Left renal pelvis (tissue), 4 donors: ENCODE measurements around the gene RAP1GAP2. TPM values are rescaled to one million over a fixed set of nuclear protein-coding genes. Genes with fewer than 3 reads are reported as not detected.
"Not testable (repeated sequence)": the region's sequence is repeated elsewhere in the genome, so short reads cannot be mapped to it uniquely, and the experiment has no call there.

ENCODE experiments used
- DNase-seq, 4 donors: peaks; one replicate each; pipeline ENCODE4 v3.0.0-alpha.2; 2013; ENCODE audit warnings: low read depth in 4 of 4, low spot score in 3 of 4
- polyA plus RNA-seq, 4 donors: library from polyadenylated mRNA; unstranded; fragments of 120-200 nt; gene quantifications; one replicate each; pipeline ENCODE4 v1.2.1, GENCODE V29; 2013; ENCODE audit not compliant: insufficient read length in 4 of 4

RAP1GAP2 gene
- polyA plus RNA-seq, 4 donors = 1.7 to 28.5 (median 24.1) TPM

DNA sequence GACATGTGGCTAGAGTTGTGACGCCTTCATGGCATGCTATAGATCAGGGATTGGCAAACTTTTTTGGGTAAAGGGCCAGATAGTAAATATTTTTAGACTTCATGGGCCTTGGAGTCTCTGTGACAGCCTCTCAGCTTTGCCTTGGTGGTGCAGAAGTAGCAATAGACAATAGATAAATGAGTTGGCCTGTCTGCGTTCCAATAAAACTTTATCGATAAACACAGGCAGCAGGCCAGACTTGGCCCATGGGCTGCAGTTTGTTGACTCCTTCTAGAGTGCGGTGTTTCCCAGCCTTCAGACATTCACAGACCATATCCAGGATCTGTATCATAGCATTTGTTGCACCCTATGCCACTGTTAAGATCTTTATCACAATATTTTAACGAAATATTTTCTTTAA, 190.7 kb downstream of the RAP1GAP2 start:
- DNase-seq = no peak

DNA sequence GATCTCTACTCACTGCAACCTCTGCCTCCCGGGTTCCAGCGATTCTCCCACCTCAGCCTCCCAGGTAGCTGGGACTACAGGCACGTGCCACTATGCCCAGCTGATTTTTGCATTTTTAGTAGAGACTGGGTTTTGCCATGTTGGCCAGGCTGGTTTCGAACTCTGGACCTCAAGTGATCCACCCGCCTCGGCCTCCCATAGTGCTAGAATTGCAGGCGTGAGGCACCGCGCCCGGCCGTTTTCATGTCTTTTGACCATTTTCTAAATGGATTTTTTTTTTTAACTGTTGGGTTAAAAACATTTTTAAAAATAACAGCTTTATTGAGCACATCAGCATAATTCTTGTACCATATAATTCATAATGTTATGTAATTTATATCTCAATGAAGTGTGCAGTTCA, 193.2 kb downstream of the RAP1GAP2 start:
- DNase-seq = not testable (repeated sequence)

DNA sequence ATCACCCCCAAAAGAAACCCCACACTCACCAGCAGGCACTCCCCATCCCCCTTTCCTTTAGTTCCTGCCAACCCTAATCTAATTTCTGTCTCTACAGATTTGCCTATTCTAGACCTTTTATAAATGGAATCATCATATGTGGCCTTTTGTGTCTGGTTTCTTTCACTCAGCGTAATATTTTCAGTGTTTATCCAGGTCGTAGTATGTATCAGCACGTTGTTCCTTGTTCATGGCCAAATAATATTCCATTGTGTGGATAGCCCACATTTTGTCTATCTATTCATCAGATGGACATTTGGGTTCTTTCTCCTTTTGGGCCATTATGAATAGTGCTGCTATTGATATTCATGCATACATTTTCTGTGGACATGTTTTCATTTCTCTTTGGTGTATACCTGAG, 193.6 kb downstream of the RAP1GAP2 start:
- DNase-seq = no peak

DNA sequence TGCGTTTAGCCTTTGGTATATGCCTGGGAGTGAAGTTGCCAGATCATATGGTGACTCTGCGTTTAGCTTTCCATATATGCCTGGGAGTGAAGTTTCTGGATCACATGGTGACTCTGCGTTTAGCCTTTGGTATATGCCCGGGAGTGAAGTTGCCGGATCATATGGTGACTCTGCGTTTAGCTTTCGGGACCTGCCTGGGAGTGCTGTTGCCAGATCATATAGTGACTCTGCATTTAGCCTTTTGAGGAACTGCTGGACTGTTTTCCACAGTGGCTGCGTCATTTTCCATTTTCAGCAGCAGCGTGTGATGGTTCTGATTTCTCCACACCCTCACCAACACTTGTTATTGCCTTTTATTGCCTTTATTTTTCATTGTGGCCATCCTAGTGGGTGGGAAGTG, 194.2 kb downstream of the RAP1GAP2 start:
- no peak for DNase-seq

DNA sequence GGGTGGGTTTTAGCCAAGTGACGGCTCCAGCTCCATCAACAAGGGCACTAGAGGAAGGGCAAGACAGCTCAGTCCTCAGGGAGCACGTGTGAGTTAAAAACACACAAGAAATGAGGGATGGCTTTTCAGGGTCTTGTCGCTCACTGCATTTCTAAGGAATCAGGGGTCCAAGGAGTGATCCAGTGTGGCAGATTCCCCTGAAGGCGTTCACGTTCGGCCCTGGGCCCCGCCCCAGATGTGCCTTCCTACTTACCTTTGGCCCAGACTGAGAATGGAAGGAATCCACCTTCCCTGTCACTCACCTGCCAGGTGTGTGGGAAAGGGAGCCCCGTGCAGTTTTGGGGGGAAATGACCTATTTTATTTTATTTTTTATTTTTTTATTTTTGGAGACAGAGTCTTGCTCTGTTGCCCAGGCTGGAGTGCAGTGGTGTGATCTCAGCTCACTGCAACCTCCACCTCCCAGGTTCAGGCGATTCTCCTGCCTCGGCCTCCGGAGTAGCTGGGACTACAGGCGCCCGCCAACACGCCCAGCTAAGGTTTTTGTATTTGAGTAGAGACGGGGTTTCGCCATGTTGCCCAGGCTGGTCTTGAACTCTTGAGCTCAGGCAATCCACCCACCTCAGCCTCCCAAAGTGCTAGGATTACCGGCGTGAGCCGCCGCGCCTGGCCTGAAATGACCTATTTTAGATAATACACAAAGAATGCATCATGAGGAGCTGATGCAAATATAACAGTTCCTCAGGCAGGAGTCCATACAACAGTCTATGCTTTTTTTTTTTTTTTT, 195.3 kb downstream of the RAP1GAP2 start:
- not testable (repeated sequence) for DNase-seq

DNA sequence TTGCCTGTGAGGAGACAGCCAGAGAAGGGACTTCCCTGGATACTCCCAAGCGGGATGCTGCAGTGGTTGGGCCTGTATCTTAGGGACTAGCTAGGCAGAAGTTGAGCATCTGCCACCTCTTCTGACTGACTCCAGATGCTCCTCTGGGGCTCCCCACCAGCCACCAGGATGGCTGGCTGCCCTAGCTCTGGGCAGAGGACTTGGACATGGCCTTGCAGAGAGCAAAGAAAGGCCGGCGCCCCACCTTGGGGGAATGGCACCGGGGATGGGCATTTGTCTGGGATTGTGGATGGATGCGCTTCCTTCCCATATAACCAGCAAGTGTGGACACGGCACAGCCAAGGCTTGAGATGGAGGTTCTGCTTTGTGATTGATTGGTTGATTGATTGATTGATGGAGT, 198.2 kb downstream of the RAP1GAP2 start:
- DNase-seq = no peak

DNA sequence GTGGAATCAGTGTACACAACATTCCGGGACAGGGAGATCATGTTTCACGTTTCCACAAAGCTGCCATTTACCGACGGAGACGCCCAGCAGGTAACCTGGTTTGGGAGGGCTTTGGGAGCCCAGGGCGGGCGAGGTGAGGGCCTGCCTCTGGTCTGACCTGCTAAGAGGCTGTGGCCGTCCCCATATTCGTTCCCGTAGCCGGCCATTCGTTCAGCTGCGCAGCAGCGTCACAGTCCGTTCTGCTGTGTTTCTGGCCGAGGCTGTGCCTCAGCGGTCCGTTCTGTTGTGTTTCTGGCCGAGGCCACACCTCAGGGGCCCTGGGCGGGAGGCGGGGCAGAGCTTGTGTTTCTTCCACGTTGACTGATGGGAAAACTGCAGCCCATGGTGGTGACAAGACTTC, 199.1 kb downstream of the RAP1GAP2 start:
- no peak for DNase-seq

DNA sequence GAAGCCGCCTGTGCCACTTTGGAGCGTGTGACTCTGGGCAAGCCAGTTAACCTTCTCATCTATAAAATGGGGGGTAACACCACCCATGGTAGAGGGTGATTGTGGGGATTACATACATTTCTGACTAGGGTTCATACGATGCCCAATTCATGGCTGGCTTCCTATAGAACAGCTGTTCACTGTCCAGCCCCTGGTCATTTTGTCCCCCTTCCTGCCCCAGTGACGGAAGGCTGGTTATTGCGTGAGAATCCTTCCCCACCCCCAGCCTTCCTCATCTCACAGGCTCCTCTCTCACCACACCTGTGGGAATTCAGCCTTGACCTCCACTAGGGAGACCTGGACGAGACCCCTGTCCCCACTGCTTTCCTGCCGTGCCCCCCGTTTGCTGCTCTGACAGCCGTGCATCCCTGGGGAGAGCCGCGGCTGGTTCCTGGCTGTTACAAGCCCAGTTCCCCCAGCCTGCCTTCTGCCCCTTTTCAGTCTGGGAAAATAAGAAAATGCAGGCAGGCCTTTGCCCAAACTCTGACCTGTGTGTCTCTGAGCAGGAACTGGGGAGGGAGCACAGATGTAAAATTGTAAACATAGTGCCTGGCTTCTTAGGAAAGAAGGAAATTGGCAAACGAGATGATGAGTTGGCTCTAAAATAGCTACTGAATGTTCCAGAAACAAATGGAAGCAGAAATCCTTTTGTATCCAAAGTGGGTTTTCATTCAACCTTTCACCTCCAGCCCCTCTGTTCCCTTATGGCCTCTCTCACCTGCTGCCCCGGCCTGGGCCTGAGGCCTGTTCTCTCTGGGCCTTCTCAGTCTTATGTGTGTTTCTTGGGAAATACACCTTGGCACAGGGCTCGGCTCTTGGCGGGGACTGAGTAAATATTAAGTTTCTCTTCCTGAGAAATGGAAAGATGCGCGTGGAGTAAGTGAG, 199.9 kb downstream of the RAP1GAP2 start:
- no peak for DNase-seq

DNA sequence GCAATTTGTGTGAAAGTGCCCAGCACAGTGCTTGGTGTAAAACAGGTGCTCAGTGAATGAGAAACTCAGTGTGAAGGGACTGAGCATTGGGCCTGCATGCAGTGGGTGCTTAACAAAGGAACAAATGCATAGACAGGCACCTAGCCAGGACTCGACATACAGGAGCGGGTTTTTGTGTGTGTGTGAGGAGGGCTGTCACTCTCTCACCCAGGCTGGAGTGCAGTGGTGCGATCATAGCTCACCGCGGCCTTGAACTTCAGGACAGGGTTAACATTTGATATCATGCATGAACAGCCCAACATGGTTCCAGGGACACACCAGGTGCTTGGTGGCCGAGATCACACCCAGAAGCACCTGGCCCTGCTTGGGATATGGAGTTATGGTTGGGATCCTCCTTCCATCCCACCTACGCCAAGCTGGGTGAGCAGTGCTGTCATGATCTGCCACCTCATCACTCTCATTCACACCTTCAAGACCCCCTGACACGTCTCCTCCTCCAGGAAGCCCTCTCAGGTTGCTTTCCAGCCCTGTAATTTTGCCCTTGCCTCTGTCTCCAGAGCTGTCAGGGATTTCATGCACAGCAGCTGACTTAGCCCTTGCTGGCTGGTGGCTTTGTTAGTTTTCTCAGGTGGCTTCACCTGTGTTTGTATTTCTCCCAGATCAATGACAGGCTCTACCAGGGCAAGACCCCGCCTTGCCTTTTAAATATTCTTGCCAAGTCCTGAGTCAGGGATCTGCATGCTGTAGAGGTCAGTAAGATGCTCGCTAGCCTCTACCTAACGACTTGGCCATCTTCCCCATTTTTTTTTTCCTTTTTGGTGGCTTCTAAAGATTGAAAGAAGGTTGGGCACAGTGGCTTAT, 200.8 kb downstream of the RAP1GAP2 start:
- DNase-seq = no peak

DNA sequence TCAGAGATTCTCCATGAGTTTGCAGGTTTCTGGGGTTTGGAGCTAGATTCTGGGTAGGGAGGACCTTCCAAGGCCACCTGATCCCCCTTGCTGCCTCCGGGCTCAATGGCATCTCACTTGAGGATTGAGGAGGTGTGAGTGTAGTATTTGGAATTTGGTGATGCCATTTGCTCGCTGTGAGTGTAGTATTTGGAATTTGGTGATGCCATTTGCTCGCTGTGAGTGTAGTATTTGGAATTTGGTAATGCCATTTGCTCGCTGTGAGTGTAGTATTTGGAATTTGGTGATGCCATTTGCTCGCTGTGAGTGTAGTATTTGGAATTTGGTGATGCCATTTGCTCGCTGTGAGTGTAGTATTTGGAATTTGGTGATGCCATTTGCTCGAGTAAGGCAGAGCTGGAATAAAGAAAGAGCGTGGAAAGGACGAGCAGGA, 202.2 kb downstream of the RAP1GAP2 start:
- DNase-seq = not testable (repeated sequence)

DNA sequence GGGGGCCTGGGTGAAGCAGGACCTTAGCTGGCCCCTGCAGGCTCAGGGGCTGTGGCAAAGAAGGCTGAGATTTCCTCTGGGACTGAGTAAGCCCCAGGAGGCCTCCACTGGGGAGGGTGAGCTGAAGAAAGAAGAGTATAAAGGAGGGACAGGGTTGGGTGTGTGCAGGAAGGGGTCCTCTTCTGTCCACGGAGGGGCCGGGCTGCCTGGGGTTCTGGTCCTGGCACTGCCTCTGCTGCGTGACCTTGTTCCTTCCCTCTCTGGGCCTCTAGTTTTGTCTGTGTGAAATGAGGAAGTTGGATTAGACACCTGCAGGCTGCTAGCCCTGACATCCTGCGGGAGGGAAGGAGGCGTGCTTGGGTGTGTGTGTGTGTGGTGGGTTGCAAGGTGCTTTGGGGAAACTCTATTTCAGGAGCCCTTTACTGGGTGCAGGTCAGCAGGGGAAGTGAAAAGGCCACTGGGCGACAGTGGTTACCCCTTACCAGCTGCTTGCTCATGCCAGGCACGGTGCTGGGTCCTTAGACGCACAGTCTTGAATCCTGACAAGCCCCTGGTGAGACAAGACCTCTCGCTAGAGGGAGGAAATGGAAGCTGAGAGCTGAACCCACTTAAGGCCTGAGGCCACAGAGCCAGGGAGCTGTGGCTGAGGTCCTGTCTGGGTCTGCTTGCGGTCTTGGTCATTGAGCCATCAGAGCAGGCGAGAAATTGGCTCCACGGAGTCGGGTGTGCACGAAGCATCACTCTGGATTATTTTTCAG, 206.5 kb downstream of the RAP1GAP2 start:
- no peak for DNase-seq

DNA sequence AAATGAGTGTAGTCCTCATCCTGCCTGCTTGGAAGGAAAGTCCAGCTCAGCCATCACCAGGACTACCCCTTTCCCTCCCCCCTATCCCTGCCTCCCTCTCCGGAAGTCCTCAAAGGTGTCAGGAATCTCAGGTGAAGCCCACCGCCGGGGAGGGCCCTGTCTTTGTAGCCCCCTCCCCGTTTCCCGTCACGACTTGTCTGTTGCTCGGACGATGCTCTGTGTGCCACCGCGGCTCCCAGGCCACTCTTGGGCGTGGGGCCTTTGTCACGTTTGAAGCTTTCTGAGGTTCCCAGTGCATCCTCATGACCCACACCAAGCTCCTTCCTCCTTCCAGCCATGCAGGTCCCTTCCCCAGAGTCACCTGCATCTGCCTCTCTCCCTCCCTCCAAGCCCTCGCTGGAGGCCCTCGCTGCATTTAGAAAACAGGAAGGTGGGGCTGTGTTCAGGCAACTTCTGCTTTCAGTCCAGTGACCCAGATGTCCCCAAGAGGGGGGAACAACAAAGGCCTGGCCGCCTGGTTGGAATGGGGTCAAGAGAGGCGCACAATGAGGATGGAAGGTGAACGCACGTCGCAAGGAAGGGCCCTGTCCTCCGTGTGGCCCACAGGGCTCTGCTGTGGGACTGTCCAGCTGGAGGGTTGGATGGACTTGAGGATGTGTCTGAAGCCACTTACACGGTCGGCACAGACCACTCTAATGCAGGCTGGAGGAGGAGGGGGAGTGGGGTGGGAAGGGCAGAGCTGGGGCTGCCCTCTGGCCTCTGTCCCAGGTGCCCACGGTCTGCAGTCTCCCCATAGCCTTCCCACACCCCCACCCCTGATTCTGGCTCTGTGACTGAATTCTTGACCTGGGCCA, 207.3 kb downstream of the RAP1GAP2 start:
- no peak for DNase-seq

DNA sequence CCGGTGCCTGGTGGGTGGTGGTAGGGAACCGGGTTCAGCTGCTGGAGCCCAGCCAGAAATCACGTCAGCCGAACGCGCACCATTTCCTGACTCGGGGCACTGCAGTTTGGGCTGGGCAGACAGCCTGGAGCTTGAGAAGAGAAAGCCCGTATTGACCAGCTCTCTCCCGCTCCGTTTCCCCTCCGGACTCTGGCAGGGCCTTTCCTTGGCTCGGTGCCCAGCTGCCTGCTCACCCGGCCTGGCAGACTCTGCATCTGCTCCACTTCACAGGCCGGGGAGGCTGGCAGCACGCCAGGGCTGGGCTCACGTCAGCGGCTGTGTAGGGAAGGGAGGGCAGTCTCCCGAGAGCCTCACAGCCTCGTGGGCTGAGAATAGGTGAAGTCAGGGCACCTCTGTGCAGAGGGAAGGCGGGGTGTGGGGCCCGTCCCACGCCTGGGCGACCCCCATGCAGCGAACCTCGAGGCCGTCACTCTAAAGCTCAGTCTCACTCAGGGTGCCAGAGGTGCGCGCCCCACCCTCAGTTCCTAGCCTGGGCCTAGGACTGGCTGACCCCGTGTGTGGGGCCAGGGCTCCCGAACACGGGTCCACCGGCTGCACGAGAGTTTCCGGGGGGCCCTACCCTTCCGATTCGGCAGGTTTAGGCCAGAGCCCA, 208.0 kb downstream of the RAP1GAP2 start:
- peak; percentile 87 to 93 (median 90) for DNase-seq

DNA sequence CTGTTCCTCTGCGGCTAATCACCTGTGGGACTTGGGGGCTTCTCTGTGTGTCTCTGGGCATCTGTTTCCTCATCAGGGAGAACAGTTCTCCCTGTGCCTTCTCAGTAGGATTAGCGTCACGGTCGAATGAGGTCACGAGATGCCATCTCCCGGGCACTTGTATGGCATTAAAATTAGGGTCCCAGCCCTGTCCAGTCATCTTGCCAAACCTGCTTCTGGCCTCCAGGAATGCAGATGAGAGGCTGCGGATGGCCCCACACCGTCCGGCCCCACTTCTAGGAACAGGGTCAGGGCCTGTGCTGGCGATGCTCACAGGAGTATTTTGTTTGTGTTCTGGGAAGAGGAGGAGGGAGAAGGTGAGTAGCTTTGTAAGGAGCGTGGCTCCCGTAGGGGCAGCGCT, 208.7 kb downstream of the RAP1GAP2 start:
- no peak for DNase-seq

DNA sequence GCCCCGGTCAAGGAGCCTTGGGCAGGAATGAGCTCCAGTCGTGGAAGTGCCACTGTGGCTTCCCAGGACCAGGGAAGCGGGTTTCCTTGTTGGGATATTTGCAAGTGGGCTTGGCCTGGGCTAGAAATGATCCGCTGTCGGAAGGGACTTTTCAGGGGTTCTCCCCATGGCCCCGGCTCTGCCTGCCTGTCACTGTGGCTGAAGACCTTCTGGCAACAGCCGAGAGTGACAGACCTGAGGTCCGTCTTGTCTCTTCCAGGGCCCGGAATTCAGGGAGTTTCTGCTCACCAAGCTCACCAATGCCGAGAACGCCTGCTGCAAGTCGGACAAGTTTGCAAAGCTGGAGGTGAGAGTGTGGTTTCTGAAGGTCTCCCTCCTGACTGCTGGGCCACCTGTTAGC, 209.5 kb downstream of the RAP1GAP2 start:
- DNase-seq = no peak

DNA sequence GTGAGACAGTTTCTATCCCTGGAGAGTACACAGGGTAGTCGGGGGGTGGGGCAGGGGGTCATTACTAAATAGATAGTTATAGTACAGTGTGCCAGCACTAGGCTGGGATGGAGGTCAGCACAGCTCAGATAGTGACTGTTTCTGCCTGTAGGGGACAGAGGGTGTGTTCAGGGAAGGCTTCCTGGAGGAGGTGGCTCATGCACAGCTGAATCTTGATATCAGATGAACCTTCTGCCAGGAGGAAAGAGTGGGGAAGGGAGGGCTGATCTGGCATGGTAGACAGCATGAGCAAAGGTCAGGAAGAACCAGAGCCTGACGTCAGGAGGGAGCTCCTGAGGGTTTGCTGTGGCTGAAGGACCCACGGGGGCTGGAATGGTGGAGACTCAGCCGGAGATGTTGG, 210.6 kb downstream of the RAP1GAP2 start:
- no peak for DNase-seq

DNA sequence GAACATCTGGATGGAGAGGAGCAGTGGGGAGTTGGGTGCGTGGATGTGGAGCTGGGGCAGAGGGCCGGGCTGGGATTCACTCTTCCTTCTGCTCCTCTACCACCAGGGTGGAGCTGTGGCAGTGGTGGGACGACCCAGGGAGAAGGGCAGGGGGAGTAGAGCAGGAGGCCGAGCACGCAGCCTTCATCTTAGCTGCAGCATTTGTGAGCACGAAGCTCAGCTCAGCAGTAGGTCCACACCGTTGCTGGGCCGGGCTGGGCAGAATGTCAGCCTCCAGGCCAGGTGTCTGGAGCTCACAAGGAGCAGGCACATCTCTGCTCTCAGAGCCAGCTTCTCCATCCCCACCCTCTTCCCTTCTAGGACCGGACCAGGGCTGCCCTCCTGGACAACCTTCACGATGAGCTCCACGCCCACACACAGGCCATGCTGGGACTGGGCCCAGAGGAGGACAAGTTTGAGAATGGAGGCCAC, 211.4 kb downstream of the RAP1GAP2 start:
- DNase-seq = no peak
